DMS79 (cell line): ENCODE data around the gene KRTAP10-10.
A peak's percentile ranks its signal among the peaks of the same experiment; 100 is the strongest.
"Not testable (repeated sequence)": the region's sequence is repeated elsewhere in the genome, so short reads cannot be mapped to it uniquely, and the experiment has no call there.

Experiments
- DNase-seq: peaks from one replicate; lab custom pipeline; 2025; lab: John Stamatoyannopoulos, UW

KRTAP10-10 gene

GRCh38 chr21:44637018-44637850 is at the start of gene KRTAP10-10:
TSS of gene KRTAP10-10 (plus strand) at chr21:44637356. CDS start at chr21:44637418, 62 bp downstream.
- DNase-seq = no peak

- DNase-seq = no peak
Measured at GRCh38 chr21:44589094-44589493, 48.1 kb upstream of the KRTAP10-10 start.

- DNase-seq = no peak
Measured at GRCh38 chr21:44589586-44590305, 47.4 kb upstream of the KRTAP10-10 start.

GRCh38 chr21:44590311-44590721 is 46.8 kb upstream of the KRTAP10-10 start:
- no peak for DNase-seq

GRCh38 chr21:44590897-44591800 is 46.0 kb upstream of the KRTAP10-10 start:
- DNase-seq = not testable (repeated sequence)

GRCh38 chr21:44591801-44592130 is 45.4 kb upstream of the KRTAP10-10 start:
- DNase-seq = not testable (repeated sequence)

- DNase-seq = no peak
Measured at GRCh38 chr21:44592446-44593311, 44.5 kb upstream of the KRTAP10-10 start, which contains the start of gene KRTAP10-6. TSS of gene KRTAP10-6 (minus strand) at chr21:44592505. CDS start at chr21:44592484, 21 bp downstream.

- peak; percentile 38 for DNase-seq
Measured at GRCh38 chr21:44593598-44594405, 43.4 kb upstream of the KRTAP10-10 start.

GRCh38 chr21:44594406-44594916 is 42.7 kb upstream of the KRTAP10-10 start:
- DNase-seq = no peak

- DNase-seq = no peak
Measured at GRCh38 chr21:44595524-44595923, 41.6 kb upstream of the KRTAP10-10 start.

GRCh38 chr21:44596068-44596725 is 41.0 kb upstream of the KRTAP10-10 start:
- DNase-seq = no peak

- DNase-seq = no peak
Measured at GRCh38 chr21:44598061-44598460, 39.1 kb upstream of the KRTAP10-10 start.

- no peak for DNase-seq
Measured at GRCh38 chr21:44599264-44600029, 37.7 kb upstream of the KRTAP10-10 start.

GRCh38 chr21:44600118-44600978 is 36.8 kb upstream of the KRTAP10-10 start, which contains the start of gene KRTAP10-7:
TSS of gene KRTAP10-7 (plus strand) at chr21:44600597. CDS start at chr21:44600622, 25 bp downstream.
- DNase-seq = not testable (repeated sequence)

- not testable (repeated sequence) for DNase-seq
Measured at GRCh38 chr21:44601091-44601490, 36.1 kb upstream of the KRTAP10-10 start.

- DNase-seq = no peak
Measured at GRCh38 chr21:44601596-44602462, 35.3 kb upstream of the KRTAP10-10 start.

GRCh38 chr21:44602463-44602850 is 34.7 kb upstream of the KRTAP10-10 start:
- no peak for DNase-seq
